ENCODE results near the gene MUSK.

- TF ChIP-seq CTCF (optimal IDR thresholded peaks at IDR 0.05 in 1 of 3, IDR thresholded peaks at IDR 0.05 in 1 of 3, conservative IDR thresholded peaks at IDR 0.05 in 1 of 3; ENCODE audit: extremely low read depth in 1 of 3, insufficient read depth in 2 of 3, low read length in 3 of 3) (no peak), EZH2 (IDR thresholded peaks at IDR 0.05; ENCODE audit: low read length) (no peak)
These were observed 99.0 kb downstream of the MUSK start for GRCh38 chr9:110767559-110768063.

Data from keratinocyte (primary cell).